ENCODE results near the gene UGT1A8. TPM values are rescaled to one million over a fixed set of nuclear protein-coding genes. Genes with fewer than 3 reads are reported as not detected.
"Not testable (repeated sequence)": the region's sequence is repeated elsewhere in the genome, so short reads cannot be mapped to it uniquely, and the experiment has no call there.

UGT1A8 gene
- total RNA-seq, 1 donor from 2014 or later = not detected

GRCh38 chr2:233643128-233643527 lies 25.7 kb downstream of the UGT1A8 start:
- peaks cover 6% of the 10 kb centered on the region for H3K36me3 Mint-ChIP-seq (ENCODE audit: low read depth)
- H3K27me3 Mint-ChIP-seq (ENCODE audit: low read depth) = peaks cover 5% of the 10 kb centered on the region
- no peak overlapping the region for H3K27ac Mint-ChIP-seq (ENCODE audit: unreplicated experiment)
- TF ChIP-seq CTCF (IDR thresholded peaks at IDR 0.05) = peak; percentile 31
- no peak overlapping the region for H3K4me3 Mint-ChIP-seq (ENCODE audit: unreplicated experiment)
- H3K4me1 Mint-ChIP-seq (ENCODE audit: low read depth) = no peaks in the 10 kb centered on the region
- no peak for DNase-seq (ENCODE audit: low spot score)
- peaks cover 36% of the 10 kb centered on the region for H3K9me3 Mint-ChIP-seq (ENCODE audit: low read depth)

GRCh38 chr2:233646033-233646432 lies 28.6 kb downstream of the UGT1A8 start:
- not testable (repeated sequence) for DNase-seq (ENCODE audit: low spot score); H3K4me1 Mint-ChIP-seq (ENCODE audit: low read depth); H3K27me3 Mint-ChIP-seq (ENCODE audit: low read depth); H3K27ac Mint-ChIP-seq (ENCODE audit: unreplicated experiment); H3K36me3 Mint-ChIP-seq (ENCODE audit: low read depth); H3K4me3 Mint-ChIP-seq (ENCODE audit: unreplicated experiment)
- peaks cover 36% of the 10 kb centered on the region for H3K9me3 Mint-ChIP-seq (ENCODE audit: low read depth)

- Mint-ChIP-seq H3K36me3 (ENCODE audit: low read depth) (peaks cover 3% of the 10 kb centered on the region), H3K4me3 (ENCODE audit: unreplicated experiment) (no peak overlapping the region), H3K4me1 (ENCODE audit: low read depth) (no peaks in the 10 kb centered on the region), H3K27me3 (ENCODE audit: low read depth) (peaks cover 16% of the 10 kb centered on the region), H3K9me3 (ENCODE audit: low read depth) (peaks cover 16% of the 10 kb centered on the region), H3K27ac (ENCODE audit: unreplicated experiment) (no peak overlapping the region)
- no peak for TF ChIP-seq CTCF (IDR thresholded peaks at IDR 0.05)
- no peak for DNase-seq (ENCODE audit: low spot score)
These were observed 33.5 kb downstream of the UGT1A8 start for GRCh38 chr2:233650981-233651380.

DNA sequence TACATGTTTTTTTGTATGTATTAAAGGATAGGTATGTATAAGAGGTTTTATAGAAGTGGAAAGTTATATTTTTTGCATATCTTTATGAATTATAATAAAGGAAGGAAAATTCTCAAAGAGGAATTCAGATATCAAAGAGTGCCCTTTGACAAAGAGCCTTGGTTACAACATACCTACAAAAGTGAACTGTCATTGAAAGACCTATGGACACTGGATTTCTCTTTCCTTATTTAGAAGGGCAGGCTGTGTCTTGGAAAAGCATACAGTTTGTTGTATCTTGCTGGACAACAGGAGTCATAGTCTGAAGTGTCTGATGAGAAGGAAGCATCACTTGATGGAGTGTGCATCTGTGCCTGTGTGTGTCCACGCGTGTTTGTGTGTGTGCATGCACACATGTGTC lies 34.0 kb downstream of the UGT1A8 start:
- TF ChIP-seq CTCF (IDR thresholded peaks at IDR 0.05) = no peak
- Mint-ChIP-seq H3K9me3 (ENCODE audit: low read depth) (peaks cover 14% of the 10 kb centered on the region), H3K4me3 (ENCODE audit: unreplicated experiment) (no peak overlapping the region), H3K36me3 (ENCODE audit: low read depth) (peaks cover 3% of the 10 kb centered on the region), H3K4me1 (ENCODE audit: low read depth) (no peaks in the 10 kb centered on the region), H3K27me3 (ENCODE audit: low read depth) (peaks cover 16% of the 10 kb centered on the region), H3K27ac (ENCODE audit: unreplicated experiment) (no peak overlapping the region)
- no peak for DNase-seq (ENCODE audit: low spot score)

DNA sequence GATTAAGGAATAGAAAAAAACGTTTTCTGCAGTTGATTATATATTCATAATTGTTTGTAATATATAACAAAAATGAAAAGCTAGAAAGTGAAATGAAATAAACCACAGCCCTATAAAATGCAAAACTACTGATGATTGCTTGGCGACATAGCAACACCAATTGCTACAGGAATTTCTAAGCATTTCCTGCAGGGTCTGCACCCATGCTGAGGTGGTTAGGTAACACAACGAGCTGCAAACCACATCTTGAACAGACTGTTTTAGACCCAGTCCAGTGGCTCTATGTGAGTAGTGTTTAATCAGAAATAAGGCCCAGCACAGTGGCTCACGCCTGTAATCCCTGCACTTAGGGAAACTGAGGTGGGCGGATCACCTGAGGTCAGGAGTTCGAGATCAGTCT lies 37.1 kb downstream of the UGT1A8 start:
- no peak for TF ChIP-seq CTCF (IDR thresholded peaks at IDR 0.05)

DNA sequence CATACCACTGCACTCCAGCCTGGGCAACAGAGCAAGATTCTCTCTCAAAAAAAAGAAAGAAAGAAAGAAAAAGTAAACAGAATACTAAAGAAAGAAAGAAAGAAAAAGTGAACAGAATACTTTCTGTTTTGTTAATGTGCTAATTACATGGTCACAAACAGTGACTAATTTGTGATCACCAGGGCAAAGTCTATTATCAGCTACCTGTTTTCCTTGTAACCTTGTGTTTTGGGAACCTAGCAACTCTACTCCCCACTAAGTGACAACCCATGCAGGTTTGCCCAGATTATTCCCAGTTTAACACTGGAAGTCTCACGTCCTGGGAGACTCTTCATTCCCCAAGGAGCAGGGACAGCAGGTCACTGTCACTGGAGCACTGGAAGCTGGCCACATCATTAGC lies 37.6 kb downstream of the UGT1A8 start:
- no peaks in the 10 kb centered on the region for H3K36me3 Mint-ChIP-seq (ENCODE audit: low read depth)
- TF ChIP-seq CTCF (IDR thresholded peaks at IDR 0.05) = no peak
- no peak overlapping the region for H3K4me3 Mint-ChIP-seq (ENCODE audit: unreplicated experiment)
- H3K27ac Mint-ChIP-seq (ENCODE audit: unreplicated experiment) = no peak overlapping the region
- no peak for DNase-seq (ENCODE audit: low spot score)
- H3K27me3 Mint-ChIP-seq (ENCODE audit: low read depth) = peaks cover 15% of the 10 kb centered on the region
- no peaks in the 10 kb centered on the region for H3K9me3 Mint-ChIP-seq (ENCODE audit: low read depth)
- no peaks in the 10 kb centered on the region for H3K4me1 Mint-ChIP-seq (ENCODE audit: low read depth)

More for the DNA sequence above, 37.1 kb downstream of the UGT1A8 start:
- no peaks in the 10 kb centered on the region for H3K9me3 Mint-ChIP-seq (ENCODE audit: low read depth)
- no peak overlapping the region for H3K4me3 Mint-ChIP-seq (ENCODE audit: unreplicated experiment)
- no peaks in the 10 kb centered on the region for H3K36me3 Mint-ChIP-seq (ENCODE audit: low read depth)
- H3K4me1 Mint-ChIP-seq (ENCODE audit: low read depth) = no peaks in the 10 kb centered on the region
- DNase-seq (ENCODE audit: low spot score) = no peak
- H3K27me3 Mint-ChIP-seq (ENCODE audit: low read depth) = peaks cover 12% of the 10 kb centered on the region
- no peak overlapping the region for H3K27ac Mint-ChIP-seq (ENCODE audit: unreplicated experiment)

GRCh38 chr2:233655943-233656342 lies 38.5 kb downstream of the UGT1A8 start:
- not testable (repeated sequence) for H3K36me3 Mint-ChIP-seq (ENCODE audit: low read depth); H3K4me1 Mint-ChIP-seq (ENCODE audit: low read depth); H3K27ac Mint-ChIP-seq (ENCODE audit: unreplicated experiment); H3K4me3 Mint-ChIP-seq (ENCODE audit: unreplicated experiment); H3K9me3 Mint-ChIP-seq (ENCODE audit: low read depth); DNase-seq (ENCODE audit: low spot score)
- peaks cover 15% of the 10 kb centered on the region for H3K27me3 Mint-ChIP-seq (ENCODE audit: low read depth)

Data from chondrocyte (in vitro differentiated cells).